GM10266 (cell line): ENCODE data around the gene DLD.
"Not testable (repeated sequence)": the region's sequence is repeated elsewhere in the genome, so short reads cannot be mapped to it uniquely, and the experiment has no call there.

ENCODE experiments used
- DNase-seq: peaks from one replicate; pipeline ENCODE4 v3.0.0; 2012; ENCODE audit errors: extremely low spot score
- TF ChIP-seq, protein P1 (sequence below): IDR thresholded peaks from 2 replicates; pipeline ENCODE4 v1.5.1; 2012; ENCODE audit warnings: mild to moderate bottlenecking, low read depth; ENCODE audit not compliant: control insufficient read depth, insufficient read depth; ENCODE audit errors: missing control alignments

Gene DLD

GRCh38 chr7:107920048-107920772, 29.2 kb downstream of the DLD start:
- TF ChIP-seq, protein P1, sequence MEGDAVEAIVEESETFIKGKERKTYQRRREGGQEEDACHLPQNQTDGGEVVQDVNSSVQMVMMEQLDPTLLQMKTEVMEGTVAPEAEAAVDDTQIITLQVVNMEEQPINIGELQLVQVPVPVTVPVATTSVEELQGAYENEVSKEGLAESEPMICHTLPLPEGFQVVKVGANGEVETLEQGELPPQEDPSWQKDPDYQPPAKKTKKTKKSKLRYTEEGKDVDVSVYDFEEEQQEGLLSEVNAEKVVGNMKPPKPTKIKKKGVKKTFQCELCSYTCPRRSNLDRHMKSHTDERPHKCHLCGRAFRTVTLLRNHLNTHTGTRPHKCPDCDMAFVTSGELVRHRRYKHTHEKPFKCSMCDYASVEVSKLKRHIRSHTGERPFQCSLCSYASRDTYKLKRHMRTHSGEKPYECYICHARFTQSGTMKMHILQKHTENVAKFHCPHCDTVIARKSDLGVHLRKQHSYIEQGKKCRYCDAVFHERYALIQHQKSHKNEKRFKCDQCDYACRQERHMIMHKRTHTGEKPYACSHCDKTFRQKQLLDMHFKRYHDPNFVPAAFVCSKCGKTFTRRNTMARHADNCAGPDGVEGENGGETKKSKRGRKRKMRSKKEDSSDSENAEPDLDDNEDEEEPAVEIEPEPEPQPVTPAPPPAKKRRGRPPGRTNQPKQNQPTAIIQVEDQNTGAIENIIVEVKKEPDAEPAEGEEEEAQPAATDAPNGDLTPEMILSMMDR: no peak
- no peak for DNase-seq

- not testable (repeated sequence) for DNase-seq
Observed at GRCh38 chr7:107921826-107922225, 30.8 kb downstream of the DLD start.

DNA sequence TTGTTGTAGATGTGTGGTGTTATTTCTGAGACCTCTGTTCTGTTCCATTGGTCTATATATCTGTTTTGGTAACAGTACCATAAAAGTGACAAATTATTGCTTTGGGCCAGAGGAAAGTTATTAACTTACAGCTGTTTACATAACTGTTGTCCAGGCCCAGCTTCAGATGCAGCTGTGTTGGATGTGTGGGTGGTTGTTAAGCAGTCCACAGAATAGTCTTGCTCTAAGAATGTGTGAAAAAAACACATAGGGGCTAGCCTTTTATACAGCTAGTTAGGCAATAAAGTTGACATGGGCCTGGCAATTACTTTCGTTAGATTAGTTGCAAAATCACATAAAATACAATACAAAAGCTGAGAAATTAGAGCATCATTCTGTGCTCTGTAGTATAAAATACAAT, 31.9 kb downstream of the DLD start:
- TF ChIP-seq, protein P1: no peak
- DNase-seq: no peak

DNA sequence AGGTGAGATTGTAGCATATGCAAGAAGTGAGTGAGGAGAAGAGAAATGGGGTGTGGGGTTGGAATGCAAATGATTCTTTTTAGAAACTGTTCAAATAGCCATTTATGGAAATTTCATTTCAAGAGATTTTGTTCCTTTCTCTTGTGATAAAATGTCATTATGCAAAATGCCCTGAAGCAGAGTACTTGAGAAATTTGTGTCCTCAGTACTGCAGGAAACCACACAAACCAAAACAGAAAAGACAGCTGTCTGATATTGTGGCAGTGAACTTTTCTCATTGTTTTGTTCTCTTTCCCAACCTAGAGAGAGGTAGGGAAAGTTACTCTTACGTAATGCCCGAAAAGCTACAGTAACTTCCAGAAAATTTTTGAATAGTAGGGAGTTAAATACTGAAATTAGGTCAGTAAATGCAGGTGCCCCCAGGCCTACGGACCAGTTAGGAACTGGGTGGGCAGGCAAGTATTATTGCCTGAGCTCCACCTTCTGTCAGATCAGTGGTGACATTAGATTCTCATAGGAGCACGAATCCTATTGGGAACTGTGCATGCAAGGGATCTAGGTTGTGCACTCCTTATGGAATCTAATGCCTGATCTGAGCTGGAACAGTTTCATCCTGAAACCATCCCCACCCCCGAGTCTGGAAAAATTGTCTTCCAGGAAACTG, 34.0 kb downstream of the DLD start:
- DNase-seq: peak; percentile 38

DNA sequence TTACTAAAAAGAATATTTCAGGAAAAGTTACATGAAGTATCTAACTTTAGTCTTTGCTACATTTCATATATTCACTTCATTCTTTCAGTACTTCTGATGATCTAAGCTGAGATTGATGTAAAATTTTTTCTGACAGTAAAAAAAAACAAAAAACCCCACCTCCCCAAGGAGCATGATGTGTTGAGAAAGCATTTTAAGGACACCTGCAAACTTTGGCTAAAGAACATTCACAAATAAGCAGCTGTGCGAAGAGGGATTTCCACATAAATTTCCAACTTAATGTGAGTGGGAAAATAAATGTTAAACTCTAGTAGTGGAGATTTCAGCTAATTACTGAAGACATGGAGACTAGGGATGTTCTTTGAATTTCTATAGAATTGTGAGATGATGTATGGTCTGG, 35.5 kb downstream of the DLD start:
- no peak for DNase-seq
- TF ChIP-seq, protein P1: no peak

More for the DNA sequence above, 34.0 kb downstream of the DLD start:
- TF ChIP-seq, protein P1: no peak

- TF ChIP-seq, protein P1: no peak
- DNase-seq: no peak
Observed at GRCh38 chr7:107931740-107932515, 40.9 kb downstream of the DLD start.

GRCh38 chr7:107932805-107933204, 41.8 kb downstream of the DLD start:
- TF ChIP-seq, protein P1: no peak
- DNase-seq: no peak
